WTC11 (cell line): Measurements from ENCODE around the gene NAPB. TPM values are rescaled to one million over a fixed set of nuclear protein-coding genes. Genes with fewer than 3 reads are reported as not detected.

Experiments
- ATAC-seq: fragments of 200-7000 bp; cut with Tn5 transposase; 2 replicates; pipeline ENCODE4 v1.10.0; 2021; ENCODE audit warnings: mild to moderate bottlenecking, moderate library complexity
- CTCF ChIA-PET: fragments of 300-600 bp; sonication (Branson Sonifier 250); formaldehyde crosslinking; loops from one replicate; lab custom pipeline; 2021; ENCODE audit warnings: antibody characterized with exemption; lab: Charles Lee
- POLR2A ChIA-PET: fragments of 350-600 bp; sonication (Branson Sonifier 250); formaldehyde crosslinking; loops from one replicate; lab custom pipeline; 2021; ENCODE audit warnings: antibody characterized with exemption; lab: Charles Lee
- DNase-seq: peaks from one replicate; pipeline ENCODE4 v3.0.0; 2021; ENCODE audit warnings: low spot score
- H3K27ac Mint-ChIP-seq: 2 replicates; pipeline ENCODE4 v1.8.0; 2021; ENCODE audit warnings: mixed read lengths
- H3K27me3 Mint-ChIP-seq: 2 replicates; pipeline ENCODE4 v1.8.0; 2021; ENCODE audit warnings: low read depth, mild to moderate bottlenecking, moderate library complexity, mixed read lengths
- H3K36me3 Mint-ChIP-seq: 2 replicates; pipeline ENCODE4 v1.8.0; 2021; ENCODE audit warnings: mixed read lengths
- H3K4me1 Mint-ChIP-seq: 2 replicates; pipeline ENCODE4 v1.8.0; 2022; ENCODE audit warnings: mixed read lengths
- H3K4me3 Mint-ChIP-seq: 2 replicates; pipeline ENCODE4 v1.8.0; 2021; ENCODE audit warnings: mild to moderate bottlenecking, moderate library complexity, mixed read lengths
- H3K9me3 Mint-ChIP-seq: 2 replicates; pipeline ENCODE4 v1.8.0; 2021; ENCODE audit warnings: mixed read lengths
- FOXK1 ChIP-seq: sonication (generic); formaldehyde crosslinking; IDR thresholded peaks from 2 replicates; pipeline ENCODE4 v1.8.0; 2022; ENCODE audit warnings: mild to moderate bottlenecking, moderate library complexity, missing genetic modification reagents
- GABPB1 ChIP-seq: sonication (generic); formaldehyde crosslinking; IDR thresholded peaks from 2 replicates; pipeline ENCODE4 v1.8.1; 2023; ENCODE audit warnings: mild to moderate bottlenecking, missing genetic modification reagents
- GRHL2 ChIP-seq: fragments of 250-450 bp; sonication (Bioruptor Pico); IDR thresholded peaks from 2 replicates; pipeline ENCODE4 v1.8.0; 2022; ENCODE audit warnings: mild to moderate bottlenecking, moderate library complexity; ENCODE audit not compliant: insufficient replicate concordance, severe bottlenecking
- IRF2 ChIP-seq: sonication (generic); formaldehyde crosslinking; IDR thresholded peaks from 2 replicates; pipeline ENCODE4 v1.8.0; 2022; ENCODE audit warnings: low read depth, missing genetic modification reagents, borderline replicate concordance
- KAT7 ChIP-seq: sonication (generic); formaldehyde crosslinking; IDR thresholded peaks from 2 replicates; pipeline ENCODE4 v1.8.1; 2023; ENCODE audit warnings: missing genetic modification reagents, mild to moderate bottlenecking, borderline replicate concordance
- NR1H2 ChIP-seq: sonication (generic); formaldehyde crosslinking; IDR thresholded peaks from 2 replicates; pipeline ENCODE4 v1.9.0; 2021; ENCODE audit warnings: mild to moderate bottlenecking, moderate library complexity, missing genetic modification reagents
- NR3C1 ChIP-seq: sonication (generic); formaldehyde crosslinking; conservative IDR thresholded peaks from 2 replicates; pipeline ENCODE4 v1.8.1; 2023; ENCODE audit warnings: low read depth, mild to moderate bottlenecking, missing genetic modification reagents
- RORB ChIP-seq: fragments of 250-450 bp; sonication (Bioruptor Pico); IDR thresholded peaks from 2 replicates; pipeline ENCODE4 v1.9.0; 2021; ENCODE audit warnings: mild to moderate bottlenecking
- TP53 ChIP-seq: sonication (generic); formaldehyde crosslinking; IDR thresholded peaks from 2 replicates; pipeline ENCODE4 v1.8.1; 2023; ENCODE audit warnings: mild to moderate bottlenecking, missing genetic modification reagents
- ZBTB21 ChIP-seq: sonication (generic); formaldehyde crosslinking; IDR thresholded peaks from 2 replicates; pipeline ENCODE4 v1.8.1; 2023; ENCODE audit warnings: mild to moderate bottlenecking, missing genetic modification reagents, borderline replicate concordance
- ZNF263 ChIP-seq: sonication (generic); formaldehyde crosslinking; IDR thresholded peaks from 2 replicates; pipeline ENCODE4 v1.8.1; 2022; ENCODE audit warnings: low read depth, mild to moderate bottlenecking, moderate library complexity, missing genetic modification reagents
- total RNA-seq: library from RNA; stranded (reverse); gene quantifications from 3 replicates; pipeline ENCODE4 v1.2.3, GENCODE V29; 2021
- TF ChIP-seq, protein P1 (sequence below): sonication (generic); formaldehyde crosslinking; IDR thresholded peaks from 2 replicates; pipeline ENCODE4 v1.8.1; 2022; ENCODE audit warnings: mild to moderate bottlenecking, missing genetic modification reagents, moderate library complexity, borderline replicate concordance
- TF ChIP-seq, protein P2 (sequence below): sonication (generic); formaldehyde crosslinking; IDR thresholded peaks from 2 replicates; pipeline ENCODE4 v1.8.0; 2023; ENCODE audit warnings: missing genetic modification reagents
- TF ChIP-seq, protein P3 (sequence below): sonication (generic); formaldehyde crosslinking; IDR thresholded peaks from 2 replicates; pipeline ENCODE4 v1.8.1; 2023; ENCODE audit warnings: mild to moderate bottlenecking, missing genetic modification reagents, borderline replicate concordance
- TF ChIP-seq, protein P4 (sequence below): sonication (generic); formaldehyde crosslinking; IDR thresholded peaks from 2 replicates; pipeline ENCODE4 v1.8.1; 2022; ENCODE audit warnings: low read depth, missing genetic modification reagents, borderline replicate concordance

The NAPB gene
- total RNA-seq, 1 experiment from 2014 or later: 12.9 TPM

DNA sequence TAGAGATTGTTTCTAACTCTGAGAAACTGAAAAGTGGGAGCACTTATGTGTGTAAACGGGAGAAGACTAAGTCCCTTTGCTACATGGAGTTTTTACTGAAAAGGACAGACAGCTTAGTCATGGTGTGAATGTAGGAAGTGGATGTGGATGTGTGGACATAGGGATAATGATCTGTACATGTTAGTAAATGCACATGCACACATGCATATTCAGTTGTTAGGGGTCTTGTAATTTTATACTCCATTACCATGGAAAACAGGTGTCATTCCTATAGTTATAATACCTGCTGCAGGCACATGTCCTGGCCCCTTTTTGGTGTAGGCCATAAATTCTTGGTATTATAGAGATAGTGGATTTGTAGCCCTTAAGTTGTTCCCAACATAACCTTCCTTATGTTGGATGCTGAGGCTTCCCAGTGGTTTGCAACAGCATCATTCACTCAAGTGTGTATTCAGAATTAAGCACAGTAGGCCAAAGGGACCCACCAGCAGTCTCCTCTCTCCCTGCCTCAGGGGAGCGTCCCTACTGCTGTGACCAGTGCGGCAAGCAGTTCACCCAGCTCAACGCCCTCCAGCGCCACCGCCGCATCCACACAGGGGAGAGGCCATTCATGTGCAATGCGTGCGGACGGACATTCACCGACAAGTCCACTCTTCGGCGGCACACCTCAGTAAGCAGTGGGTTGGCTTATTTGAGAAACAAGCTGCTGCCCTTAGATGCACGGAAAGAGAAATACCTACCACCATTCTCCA lies 52.0 kb downstream of the NAPB start:
- ChIA-PET POLR2A (no interaction called here), CTCF (no interaction called here)
- Mint-ChIP-seq H3K9me3 (no peaks in the 10 kb centered on the region), H3K36me3 (peaks cover 59% of the 10 kb centered on the region), H3K4me1 (peaks cover 4% of the 10 kb centered on the region), H3K27ac (no peak overlapping the region), H3K4me3 (no peak overlapping the region), H3K27me3 (no peaks in the 10 kb centered on the region)
- ATAC-seq: no peak
- TF ChIP-seq, protein P1, sequence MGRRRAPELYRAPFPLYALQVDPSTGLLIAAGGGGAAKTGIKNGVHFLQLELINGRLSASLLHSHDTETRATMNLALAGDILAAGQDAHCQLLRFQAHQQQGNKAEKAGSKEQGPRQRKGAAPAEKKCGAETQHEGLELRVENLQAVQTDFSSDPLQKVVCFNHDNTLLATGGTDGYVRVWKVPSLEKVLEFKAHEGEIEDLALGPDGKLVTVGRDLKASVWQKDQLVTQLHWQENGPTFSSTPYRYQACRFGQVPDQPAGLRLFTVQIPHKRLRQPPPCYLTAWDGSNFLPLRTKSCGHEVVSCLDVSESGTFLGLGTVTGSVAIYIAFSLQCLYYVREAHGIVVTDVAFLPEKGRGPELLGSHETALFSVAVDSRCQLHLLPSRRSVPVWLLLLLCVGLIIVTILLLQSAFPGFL (CRISPR knock-in tag): no peak
- TF ChIP-seq GRHL2 (CRISPR knock-in tag) (no peak), RORB (CRISPR knock-in tag) (no peak), TP53 (CRISPR knock-in tag) (no peak), ZNF263 (CRISPR knock-in tag) (no peak)
- no peak for DNase-seq

DNA sequence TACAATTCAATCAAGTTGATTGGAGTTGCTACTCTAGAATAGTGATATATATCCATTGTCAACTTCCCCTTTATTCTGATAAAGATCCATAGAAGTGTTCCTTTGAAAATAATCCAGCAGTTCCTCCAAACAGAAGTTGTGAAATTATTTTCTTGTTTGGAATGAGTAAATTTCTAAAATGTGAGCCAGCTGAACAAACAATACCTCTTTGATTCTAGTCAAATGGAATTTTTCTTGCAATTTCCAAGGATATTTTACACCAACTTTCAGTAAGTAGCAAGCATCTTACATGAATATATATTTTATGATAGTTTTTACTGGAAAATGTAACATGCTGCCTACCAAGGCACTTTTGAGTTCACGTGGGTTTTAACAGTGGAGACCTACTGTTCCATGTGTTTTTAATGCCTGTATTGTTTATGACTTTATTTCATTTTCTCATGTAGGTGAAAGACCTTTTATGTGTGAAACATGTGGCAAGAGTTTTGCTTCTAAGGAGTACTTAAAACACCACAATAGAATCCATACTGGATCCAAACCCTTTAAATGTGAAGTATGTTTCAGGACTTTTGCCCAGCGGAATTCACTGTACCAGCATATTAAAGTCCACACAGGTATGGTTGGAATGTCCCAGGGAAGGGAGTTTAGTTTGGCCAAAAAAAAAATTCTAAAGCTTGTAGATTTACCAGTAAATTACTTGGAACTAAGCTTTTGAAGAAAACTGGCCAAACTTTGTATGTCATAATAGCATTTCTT lies 52.8 kb downstream of the NAPB start:
- H3K4me3 Mint-ChIP-seq: no peak overlapping the region
- peaks cover 5% of the 10 kb centered on the region for H3K4me1 Mint-ChIP-seq
- POLR2A ChIA-PET: no interaction called here
- H3K27me3 Mint-ChIP-seq: no peaks in the 10 kb centered on the region
- ATAC-seq (no peak), DNase-seq (no peak)
- no peaks in the 10 kb centered on the region for H3K9me3 Mint-ChIP-seq
- CTCF ChIA-PET: no interaction called here
- TF ChIP-seq, protein P1 (CRISPR knock-in tag): no peak
- no peak for TF ChIP-seq GABPB1 (CRISPR knock-in tag)
- TF ChIP-seq NR1H2 (CRISPR knock-in tag): no peak
- no peak for TF ChIP-seq NR3C1 (CRISPR knock-in tag)
- TF ChIP-seq FOXK1 (CRISPR knock-in tag): no peak
- TF ChIP-seq, protein P2, sequence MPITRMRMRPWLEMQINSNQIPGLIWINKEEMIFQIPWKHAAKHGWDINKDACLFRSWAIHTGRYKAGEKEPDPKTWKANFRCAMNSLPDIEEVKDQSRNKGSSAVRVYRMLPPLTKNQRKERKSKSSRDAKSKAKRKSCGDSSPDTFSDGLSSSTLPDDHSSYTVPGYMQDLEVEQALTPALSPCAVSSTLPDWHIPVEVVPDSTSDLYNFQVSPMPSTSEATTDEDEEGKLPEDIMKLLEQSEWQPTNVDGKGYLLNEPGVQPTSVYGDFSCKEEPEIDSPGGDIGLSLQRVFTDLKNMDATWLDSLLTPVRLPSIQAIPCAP (CRISPR knock-in tag): no peak
- TF ChIP-seq, protein P3, sequence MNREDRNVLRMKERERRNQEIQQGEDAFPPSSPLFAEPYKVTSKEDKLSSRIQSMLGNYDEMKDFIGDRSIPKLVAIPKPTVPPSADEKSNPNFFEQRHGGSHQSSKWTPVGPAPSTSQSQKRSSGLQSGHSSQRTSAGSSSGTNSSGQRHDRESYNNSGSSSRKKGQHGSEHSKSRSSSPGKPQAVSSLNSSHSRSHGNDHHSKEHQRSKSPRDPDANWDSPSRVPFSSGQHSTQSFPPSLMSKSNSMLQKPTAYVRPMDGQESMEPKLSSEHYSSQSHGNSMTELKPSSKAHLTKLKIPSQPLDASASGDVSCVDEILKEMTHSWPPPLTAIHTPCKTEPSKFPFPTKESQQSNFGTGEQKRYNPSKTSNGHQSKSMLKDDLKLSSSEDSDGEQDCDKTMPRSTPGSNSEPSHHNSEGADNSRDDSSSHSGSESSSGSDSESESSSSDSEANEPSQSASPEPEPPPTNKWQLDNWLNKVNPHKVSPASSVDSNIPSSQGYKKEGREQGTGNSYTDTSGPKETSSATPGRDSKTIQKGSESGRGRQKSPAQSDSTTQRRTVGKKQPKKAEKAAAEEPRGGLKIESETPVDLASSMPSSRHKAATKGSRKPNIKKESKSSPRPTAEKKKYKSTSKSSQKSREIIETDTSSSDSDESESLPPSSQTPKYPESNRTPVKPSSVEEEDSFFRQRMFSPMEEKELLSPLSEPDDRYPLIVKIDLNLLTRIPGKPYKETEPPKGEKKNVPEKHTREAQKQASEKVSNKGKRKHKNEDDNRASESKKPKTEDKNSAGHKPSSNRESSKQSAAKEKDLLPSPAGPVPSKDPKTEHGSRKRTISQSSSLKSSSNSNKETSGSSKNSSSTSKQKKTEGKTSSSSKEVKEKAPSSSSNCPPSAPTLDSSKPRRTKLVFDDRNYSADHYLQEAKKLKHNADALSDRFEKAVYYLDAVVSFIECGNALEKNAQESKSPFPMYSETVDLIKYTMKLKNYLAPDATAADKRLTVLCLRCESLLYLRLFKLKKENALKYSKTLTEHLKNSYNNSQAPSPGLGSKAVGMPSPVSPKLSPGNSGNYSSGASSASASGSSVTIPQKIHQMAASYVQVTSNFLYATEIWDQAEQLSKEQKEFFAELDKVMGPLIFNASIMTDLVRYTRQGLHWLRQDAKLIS (CRISPR knock-in tag): no peak
- TF ChIP-seq, all 79 proteins: peak for 0
- H3K36me3 Mint-ChIP-seq: peaks cover 51% of the 10 kb centered on the region
- H3K27ac Mint-ChIP-seq: no peak overlapping the region

DNA sequence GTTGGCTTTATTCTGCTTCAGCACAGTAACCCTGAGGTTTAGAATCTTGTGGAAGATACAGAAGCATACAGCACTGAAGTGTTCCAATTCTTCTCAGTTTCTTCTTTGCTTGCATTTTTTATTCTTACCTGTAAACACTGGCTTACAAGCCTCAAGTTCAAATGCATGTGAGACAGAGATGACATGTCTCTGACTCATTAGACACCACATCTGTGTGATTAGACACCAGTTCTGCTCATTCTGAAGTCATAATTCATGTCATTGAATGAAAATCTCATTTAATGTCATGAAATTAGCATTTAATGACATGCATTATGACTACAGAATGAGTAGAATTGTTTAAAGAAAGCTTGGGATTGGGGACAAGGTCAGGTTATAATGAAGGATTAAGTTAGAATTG lies 53.5 kb downstream of the NAPB start:
- Mint-ChIP-seq H3K36me3 (peaks cover 49% of the 10 kb centered on the region), H3K9me3 (no peaks in the 10 kb centered on the region), H3K27ac (no peak overlapping the region), H3K4me3 (no peak overlapping the region), H3K27me3 (no peaks in the 10 kb centered on the region), H3K4me1 (peaks cover 12% of the 10 kb centered on the region)
- ATAC-seq: no peak
- ChIA-PET CTCF (no interaction called here), POLR2A (no interaction called here)
- TF ChIP-seq TP53 (CRISPR knock-in tag) (no peak), ZBTB21 (CRISPR knock-in tag) (no peak), IRF2 (no peak), KAT7 (CRISPR knock-in tag) (no peak)
- TF ChIP-seq, protein P3 (CRISPR knock-in tag): no peak
- TF ChIP-seq, protein P4, sequence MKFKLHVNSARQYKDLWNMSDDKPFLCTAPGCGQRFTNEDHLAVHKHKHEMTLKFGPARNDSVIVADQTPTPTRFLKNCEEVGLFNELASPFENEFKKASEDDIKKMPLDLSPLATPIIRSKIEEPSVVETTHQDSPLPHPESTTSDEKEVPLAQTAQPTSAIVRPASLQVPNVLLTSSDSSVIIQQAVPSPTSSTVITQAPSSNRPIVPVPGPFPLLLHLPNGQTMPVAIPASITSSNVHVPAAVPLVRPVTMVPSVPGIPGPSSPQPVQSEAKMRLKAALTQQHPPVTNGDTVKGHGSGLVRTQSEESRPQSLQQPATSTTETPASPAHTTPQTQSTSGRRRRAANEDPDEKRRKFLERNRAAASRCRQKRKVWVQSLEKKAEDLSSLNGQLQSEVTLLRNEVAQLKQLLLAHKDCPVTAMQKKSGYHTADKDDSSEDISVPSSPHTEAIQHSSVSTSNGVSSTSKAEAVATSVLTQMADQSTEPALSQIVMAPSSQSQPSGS: no peak
- DNase-seq: no peak
